Stimulated activated CD8-positive, alpha-beta memory T cell treated with anti-CD3 and anti-CD28 coated beads, Interleukin-15, amount 100 ng/mL, for 48 hours (primary cell): ENCODE results near the gene PDE6G.
"Not testable (repeated sequence)": the region's sequence is repeated elsewhere in the genome, so short reads cannot be mapped to it uniquely, and the experiment has no call there.

Source experiments
- DNase-seq, 2 donors: peaks; one replicate each; pipeline ENCODE4 v3.0.0-alpha.2; 2020; ENCODE audit warnings: low read depth in 2 of 2

PDE6G gene

DNA sequence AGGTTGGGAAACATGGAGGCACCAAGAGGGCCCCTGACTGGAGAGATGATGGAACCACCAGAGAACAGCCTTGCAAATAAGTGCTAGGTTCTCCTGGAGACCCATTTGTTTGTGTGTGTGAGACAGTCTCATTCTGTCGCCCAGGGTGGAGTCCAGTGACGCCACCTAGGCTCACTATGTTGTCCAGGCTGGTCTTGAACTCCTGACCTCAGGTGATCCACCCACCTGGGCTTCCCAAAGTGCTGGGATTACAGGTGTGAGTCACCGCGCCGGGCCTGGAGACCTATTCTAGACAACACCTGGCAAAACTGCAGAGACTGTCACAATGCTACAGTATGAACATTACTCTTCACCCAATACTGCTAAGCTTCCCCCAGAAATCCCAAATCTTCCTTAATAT lies 20.9 kb downstream of the PDE6G start:
- DNase-seq = no peak

DNA sequence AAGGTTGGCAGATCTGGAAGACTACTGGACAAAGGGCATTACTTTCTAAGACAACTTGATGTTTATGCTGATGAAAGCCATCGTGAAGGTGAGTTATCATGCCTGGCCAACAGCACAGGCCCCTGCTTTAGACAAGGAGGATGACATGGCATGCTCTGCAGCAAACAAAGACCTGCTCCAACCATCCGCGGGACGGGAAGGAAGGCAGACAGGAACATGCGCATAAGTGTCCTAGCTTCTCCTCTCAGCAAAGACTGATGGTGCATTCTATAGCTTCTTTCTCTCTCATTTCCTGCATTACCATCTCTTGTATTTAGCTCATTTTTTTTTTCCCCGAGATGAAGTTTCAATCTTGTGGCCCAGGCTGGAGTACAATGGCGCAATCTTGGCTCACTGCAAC lies 24.9 kb downstream of the PDE6G start:
- DNase-seq = no peak

DNA sequence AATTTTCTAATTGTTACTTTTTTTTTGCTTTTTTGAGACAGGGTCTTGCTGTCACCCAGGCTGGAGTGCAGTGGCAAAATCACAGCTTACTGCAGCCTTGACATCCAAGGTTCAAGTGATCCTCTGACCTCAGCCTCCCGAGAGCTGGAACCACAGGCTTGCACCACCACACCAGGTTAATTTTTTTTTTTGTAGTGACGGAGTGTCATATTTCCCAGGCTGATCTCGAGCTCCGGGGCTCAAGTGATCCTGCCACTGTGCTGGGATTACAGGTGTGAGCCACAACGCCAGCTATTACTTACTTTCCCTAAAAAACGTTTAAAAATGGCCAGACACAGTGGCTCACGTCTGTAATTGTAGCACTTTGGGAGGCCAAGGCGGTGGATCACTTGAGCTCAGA lies 26.1 kb downstream of the PDE6G start:
- no peak for DNase-seq

DNA sequence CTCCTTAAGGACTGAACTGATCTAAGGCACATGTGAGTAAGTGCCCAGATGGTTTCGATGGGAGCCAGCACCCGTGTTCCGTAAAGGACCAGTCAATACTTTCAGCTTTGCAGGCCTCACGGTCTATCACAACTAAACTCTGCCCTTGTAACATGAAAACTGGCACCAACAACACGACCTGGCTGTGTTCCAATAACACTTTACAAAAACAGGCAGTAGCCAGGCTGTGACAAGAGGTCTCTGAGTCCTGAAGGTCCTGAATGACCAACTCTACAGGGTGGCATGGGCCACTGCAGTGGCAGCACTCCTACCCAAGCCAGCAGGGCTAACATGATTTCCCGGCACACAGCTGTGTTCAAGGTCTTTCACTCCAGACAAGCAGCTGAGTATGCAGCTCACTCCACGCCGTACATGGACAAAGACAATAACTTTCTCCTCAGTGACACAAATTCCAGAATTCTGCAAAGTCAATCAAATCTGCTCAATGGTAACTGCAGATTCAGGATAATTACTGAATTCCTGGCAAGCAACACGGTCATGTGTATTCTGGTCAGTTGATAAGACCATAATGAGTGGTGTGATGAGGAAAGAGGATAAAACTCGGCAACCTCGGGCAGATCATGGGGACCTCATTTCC lies 34.7 kb downstream of the PDE6G start:
- DNase-seq = no peak

DNA sequence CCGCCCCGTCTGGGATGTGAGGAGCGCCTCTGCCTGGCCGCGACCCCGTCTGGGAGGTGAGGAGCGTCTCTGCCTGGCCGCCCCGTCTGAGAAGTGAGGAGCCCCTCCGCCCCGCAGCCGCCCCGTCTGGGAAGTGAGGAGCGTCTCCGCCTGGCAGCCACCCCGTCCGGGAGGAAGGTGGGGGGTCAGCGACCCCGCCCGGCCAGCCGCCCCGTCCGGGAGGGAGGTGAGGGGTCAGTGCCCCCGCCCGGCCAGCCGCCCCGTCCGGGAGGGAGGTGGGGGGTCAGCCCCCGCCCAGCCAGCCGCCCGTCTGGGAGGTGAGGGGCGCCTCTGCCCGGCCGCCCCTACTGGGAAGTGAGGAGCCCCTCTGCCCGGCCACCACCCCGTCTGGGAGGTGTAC lies 38.0 kb downstream of the PDE6G start:
- DNase-seq = not testable (repeated sequence)

DNA sequence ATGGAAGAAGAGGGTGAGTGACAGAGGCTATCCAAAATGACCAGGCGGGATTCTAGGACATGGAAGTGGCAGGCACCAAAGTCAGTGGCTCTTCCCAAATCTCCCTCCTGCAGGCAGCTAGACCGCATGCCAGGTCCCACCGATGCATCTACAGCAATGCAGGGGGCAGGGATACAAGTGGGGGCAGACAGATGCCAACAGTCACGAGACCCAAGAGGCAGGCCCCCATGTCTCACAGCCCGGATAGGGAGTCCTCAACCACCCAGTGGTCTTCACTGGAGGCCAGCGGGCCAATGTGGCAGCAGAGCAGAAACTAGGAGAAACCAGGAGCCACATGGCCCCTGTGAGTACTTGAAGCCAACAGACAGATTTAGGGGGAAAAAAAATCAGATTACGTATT lies 39.5 kb downstream of the PDE6G start:
- no peak for DNase-seq

DNA sequence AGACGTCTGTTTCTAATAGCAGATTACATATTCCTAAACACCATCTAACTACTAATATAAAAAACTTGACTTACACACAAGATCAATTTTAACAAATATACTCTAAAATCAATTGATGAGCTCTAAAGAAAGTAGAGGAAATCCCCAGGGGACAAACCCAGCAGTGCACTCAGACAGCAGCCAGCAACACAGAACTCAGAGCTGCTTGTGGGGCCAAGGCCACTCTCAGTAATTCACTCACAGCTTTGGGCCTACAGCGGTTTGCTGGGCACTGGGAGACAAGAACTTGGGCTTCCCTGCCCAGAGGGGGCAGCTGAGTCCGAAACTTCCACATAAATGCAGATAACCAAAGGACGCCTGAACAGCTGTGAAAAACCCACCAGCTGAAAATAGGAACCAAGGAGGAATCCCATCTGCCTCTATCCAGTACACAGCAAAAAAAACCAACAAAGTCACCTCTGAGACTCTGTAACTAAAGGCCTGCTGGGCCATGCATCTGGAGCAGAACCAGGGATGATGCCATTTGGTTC lies 40.9 kb downstream of the PDE6G start:
- DNase-seq = no peak

DNA sequence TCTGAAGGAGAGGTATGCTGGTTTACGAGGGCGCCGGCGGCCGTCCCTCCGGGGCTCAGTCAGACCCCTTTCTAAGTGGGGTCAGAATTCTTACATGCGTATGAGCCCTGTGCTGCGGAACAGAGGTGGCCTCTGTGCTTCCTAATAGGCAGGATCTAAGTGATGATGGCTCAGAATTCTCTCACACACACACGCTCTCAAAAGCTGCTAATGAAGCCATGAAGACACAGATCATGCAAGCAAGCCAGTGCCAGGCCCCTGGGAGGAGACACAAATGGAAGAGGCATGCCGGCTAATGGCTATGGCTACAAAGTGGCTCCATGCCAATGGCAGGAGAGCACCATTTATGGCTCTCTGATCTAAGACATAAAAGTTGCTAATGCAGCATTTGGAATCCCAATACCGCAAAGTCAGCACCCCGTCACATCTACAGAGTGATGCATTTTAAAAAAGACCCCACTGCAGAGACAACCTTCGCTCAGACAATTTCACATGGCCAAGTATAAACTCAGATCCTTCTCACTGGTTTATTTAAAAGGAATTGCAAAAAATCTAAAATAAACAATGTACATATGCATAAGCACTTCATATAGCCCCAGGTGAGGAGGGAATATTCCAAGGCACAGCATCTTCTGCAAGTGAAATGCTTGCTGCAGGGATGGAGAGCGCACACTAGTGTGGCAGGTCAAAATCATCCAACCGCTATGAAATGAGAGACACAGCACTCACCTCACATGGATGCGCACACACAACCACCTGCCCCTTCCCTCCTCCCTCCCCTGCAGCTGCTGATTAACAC lies 44.0 kb downstream of the PDE6G start:
- no peak for DNase-seq

DNA sequence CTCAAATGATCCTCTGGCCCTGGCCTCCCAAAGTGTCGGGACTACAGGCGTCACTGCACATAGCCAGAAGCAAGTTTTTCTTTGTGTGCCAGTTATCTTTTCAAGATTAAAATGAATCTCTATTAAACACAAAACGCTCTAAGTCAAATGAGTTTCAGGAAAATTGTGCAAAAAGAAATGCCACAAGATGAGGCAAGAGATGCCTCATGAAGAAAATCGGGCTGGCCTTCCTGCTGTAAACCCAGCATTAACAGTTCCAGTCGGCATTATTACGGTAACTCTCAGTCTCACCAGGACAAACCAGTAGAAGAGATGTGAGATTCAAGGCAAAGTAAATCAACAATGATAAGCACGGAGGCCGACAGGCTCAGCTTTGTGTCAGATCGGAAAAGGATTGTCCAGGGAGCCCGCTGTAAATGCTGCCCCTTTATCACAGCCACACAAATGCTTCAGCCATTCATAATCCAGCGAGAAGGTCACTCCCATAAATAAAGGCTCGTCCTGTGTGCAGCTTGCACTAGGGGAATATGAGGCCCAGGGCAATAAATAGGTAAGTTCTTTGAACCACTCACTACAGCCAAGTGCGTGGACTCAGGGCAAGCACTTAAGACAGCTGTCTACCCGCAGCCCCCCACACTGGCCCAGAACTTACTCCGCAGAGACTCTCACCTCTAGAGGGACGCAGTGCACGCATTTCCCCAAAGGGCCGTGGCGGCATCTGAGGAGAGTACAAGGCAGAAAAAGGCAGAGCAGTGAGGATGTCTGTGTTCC lies 46.6 kb downstream of the PDE6G start:
- no peak for DNase-seq

DNA sequence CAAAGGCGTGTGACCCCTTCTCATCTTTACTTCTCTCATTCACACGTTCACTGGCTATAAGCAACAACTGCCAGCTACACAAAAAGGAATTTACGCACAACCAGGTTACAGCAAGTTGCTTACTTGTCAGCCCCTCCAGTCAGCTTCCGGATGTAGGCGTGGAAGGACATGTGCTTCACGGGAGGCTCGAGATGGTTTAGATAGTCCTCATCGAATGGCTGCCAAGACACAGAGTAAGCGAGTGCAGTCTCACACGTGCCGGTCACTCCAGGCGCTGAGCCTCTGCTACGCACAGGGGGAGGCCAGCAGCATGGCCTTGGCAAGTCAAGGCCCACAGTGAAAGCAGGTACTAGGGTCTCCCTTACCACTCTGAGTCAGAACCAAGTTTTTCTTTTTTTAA lies 47.7 kb downstream of the PDE6G start:
- no peak for DNase-seq

DNA sequence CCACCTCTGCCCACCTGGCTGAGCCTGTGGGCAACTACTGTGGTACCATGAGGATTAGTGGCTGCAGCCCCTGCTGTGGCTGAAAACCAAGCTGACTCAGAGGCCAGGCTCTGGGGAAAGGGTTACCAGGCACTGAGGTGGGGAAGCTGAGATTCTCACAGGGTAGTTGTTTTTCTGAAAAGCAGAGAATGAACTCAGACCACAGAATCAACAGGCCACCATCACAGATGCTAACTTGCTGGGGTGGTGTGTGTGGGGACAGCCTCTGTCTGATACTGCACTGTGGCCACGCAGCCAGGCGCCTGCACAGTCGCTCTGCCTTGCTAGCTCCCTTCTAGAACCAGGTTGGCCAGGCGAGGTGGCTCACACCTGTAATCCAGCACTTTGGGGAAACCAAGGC lies 48.3 kb downstream of the PDE6G start:
- DNase-seq = peak; percentile 3 to 42

DNA sequence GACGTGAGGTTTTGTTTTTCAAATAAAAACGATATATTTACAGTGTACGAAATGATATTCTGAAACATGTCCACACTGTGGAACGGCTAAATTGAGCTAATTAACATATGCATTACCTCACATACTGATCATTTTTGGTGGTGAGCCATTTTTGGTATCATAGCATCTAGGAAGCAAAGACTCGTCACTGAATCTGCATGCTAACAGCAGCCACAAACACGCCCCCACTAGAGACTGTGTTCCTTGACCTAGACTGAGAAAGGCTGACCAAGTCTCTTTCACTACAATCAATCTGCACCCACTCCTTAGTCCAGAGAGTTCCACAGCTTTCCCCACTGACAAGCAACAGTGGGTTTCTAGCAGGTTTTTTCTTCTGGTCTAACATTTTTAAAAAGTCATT lies 48.9 kb downstream of the PDE6G start:
- DNase-seq = no peak

DNA sequence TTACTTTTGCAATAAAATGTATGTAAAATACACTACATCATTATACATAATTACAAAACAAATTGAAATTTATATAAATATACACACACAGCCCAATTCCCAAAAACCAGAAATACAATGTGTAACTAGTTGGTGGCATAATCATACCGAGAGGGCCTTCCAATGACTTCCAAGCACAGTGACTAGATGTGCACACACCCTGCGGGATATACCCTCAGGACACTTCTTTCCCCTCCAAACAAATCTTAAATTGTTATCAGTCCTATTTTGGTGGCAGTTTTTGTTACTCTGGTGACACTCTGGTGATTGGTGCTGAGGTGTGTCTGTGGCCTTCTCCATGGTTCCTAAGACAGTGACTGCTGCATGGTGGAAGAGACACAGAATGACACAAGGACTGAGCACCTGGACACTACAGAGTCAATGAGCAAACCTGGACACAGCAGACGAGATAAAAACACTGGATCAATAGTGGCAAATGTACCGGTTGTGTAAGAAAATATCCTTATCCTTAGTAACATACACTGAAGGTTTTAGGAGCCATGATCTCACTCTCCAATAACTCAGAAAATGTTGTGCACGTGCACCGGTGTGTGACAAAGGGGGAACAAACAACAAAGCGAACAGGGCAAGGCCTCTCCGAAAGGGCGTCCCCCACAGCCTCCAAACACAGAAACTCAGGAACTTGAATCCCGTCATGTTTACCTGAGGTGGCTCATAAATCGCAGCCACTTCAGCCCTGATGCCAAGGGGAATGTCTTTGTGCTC lies 52.3 kb downstream of the PDE6G start:
- no peak for DNase-seq

DNA sequence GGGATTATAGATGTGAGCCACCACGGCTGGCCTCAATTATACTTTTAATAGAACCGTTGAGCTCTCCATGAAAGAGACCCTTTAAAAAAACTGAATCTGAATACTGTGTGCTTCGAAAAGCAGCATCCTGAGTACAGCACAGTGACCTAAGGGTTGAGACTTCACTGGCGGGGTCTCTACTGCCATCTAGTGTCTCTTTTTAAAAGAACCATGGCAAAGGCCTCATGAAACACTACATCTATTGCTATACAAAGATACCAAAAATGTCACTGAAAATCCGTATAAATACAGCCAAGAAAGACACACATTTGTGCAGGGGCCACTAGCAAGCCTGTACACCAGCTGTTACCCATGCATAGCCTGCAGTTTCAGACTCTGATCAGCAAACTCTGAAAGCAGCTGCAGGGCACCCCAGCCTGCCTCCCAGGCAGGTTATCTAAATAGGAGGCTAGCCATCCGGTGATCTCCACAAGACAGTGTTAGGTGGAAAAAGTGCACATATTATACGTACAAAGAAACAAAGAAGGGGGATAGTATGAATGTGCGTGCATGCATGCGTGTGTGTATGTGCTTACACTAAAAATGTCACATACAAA lies 54.7 kb downstream of the PDE6G start:
- peak in 1 of 2 donors; percentile 12 for DNase-seq
